ENCODE measurements around the gene EMILIN2.

The EMILIN2 gene

GRCh38 chr18:2961821-2962220 lies 115.0 kb downstream of the EMILIN2 start:
- TF ChIP-seq, protein P1, sequence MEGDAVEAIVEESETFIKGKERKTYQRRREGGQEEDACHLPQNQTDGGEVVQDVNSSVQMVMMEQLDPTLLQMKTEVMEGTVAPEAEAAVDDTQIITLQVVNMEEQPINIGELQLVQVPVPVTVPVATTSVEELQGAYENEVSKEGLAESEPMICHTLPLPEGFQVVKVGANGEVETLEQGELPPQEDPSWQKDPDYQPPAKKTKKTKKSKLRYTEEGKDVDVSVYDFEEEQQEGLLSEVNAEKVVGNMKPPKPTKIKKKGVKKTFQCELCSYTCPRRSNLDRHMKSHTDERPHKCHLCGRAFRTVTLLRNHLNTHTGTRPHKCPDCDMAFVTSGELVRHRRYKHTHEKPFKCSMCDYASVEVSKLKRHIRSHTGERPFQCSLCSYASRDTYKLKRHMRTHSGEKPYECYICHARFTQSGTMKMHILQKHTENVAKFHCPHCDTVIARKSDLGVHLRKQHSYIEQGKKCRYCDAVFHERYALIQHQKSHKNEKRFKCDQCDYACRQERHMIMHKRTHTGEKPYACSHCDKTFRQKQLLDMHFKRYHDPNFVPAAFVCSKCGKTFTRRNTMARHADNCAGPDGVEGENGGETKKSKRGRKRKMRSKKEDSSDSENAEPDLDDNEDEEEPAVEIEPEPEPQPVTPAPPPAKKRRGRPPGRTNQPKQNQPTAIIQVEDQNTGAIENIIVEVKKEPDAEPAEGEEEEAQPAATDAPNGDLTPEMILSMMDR (IDR thresholded peaks at IDR 0.05), result no peak
- TF ChIP-seq ZFX (IDR thresholded peaks at IDR 0.05; ENCODE audit: borderline replicate concordance), result no peak
- H3K27ac ChIP-seq, result no peak overlapping the region

DNA sequence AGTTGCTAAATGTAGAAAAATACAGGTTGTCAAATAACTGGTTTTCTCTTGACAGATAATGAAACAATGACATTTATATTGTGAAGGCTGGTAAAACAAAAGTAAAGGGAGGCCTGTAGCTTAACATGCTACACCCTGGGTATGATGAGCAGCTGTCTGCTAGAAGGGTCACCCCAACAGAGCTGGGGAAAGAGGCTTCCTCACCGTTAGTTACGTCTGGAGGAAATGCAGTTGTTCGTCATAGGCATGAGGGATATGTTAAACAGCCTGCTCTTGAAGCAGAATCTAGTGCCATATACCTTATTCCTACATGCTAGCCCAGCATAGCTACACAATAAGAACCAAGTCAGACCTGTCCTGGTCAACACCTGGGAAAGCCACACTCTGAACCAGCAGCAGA lies 116.2 kb downstream of the EMILIN2 start:
- TF ChIP-seq, protein P1 (IDR thresholded peaks at IDR 0.05), result no peak
- TF ChIP-seq ZFX (IDR thresholded peaks at IDR 0.05; ENCODE audit: borderline replicate concordance), result no peak
- H3K27ac ChIP-seq, result no peak overlapping the region

DNA sequence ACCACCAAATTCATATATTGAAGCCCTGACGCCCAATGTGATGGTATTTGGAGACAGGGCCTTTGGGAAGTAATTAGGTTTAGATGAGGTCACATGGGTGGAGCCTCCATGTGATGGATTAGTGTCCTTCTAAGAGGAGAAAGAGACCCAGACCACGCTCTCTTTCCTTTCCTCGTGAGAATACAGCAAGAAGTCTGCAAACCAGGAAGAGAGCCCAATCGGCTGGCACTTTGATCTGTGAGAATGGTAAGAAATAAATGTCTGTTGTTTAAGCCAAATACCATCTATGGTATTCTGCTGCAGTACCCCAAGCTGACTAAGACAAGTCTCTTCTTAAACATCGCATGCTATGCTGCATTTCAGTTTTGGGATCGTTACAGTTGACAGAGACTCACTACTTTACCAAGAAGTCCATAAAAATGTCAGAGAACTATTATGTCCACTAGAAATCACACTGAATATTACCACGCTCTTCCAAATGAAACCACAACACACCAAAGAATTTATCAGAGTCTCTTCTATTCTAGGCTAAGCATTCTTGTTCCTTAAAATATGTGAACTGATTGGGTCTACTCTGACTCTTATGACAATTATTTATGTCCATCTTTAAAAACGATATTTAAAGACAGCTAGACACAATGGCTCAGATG lies 117.7 kb downstream of the EMILIN2 start:
- no peak for TF ChIP-seq ZFX (IDR thresholded peaks at IDR 0.05; ENCODE audit: borderline replicate concordance)
- TF ChIP-seq, protein P1 (IDR thresholded peaks at IDR 0.05), result no peak
- no peak overlapping the region for H3K27ac ChIP-seq

Measured in 22Rv1 (cell line).